Neuronal stem cell (in vitro differentiated cells): ENCODE measurements around the gene RANBP10.

Source experiments
- DNase-seq: peaks from one replicate; pipeline ENCODE4 v3.0.0-alpha.2; 2013; ENCODE audit warnings: low spot score
- H2AFZ ChIP-seq: one replicate; pipeline ENCODE4 v1.6.1; 2013; ENCODE audit warnings: mild to moderate bottlenecking, low read length, inconsistent platforms
- H2AK5ac ChIP-seq: 2 replicates; pipeline ENCODE4 v1.6.1; 2013; ENCODE audit warnings: low read depth, mild to moderate bottlenecking, inconsistent platforms, low read length, moderate library complexity, mixed read lengths
- H2BK120ac ChIP-seq: 2 replicates; pipeline ENCODE4 v1.6.1; 2013; ENCODE audit warnings: low read depth, mild to moderate bottlenecking, inconsistent platforms, low read length, moderate library complexity, mixed read lengths
- H2BK12ac ChIP-seq: one replicate; pipeline ENCODE4 v1.6.1; 2013; ENCODE audit warnings: low read length, inconsistent platforms
- H2BK15ac ChIP-seq: 2 replicates; pipeline ENCODE4 v1.6.1; 2013; ENCODE audit warnings: mild to moderate bottlenecking, low read length, inconsistent platforms, mixed read lengths
- H2BK5ac ChIP-seq: one replicate; pipeline ENCODE4 v1.6.1; 2013; ENCODE audit warnings: inconsistent platforms, mild to moderate bottlenecking, low read length, moderate library complexity
- H3K14ac ChIP-seq: one replicate; pipeline ENCODE4 v1.6.1; 2013; ENCODE audit warnings: low read length, inconsistent platforms
- H3K18ac ChIP-seq: 2 replicates; pipeline ENCODE4 v1.6.1; 2013; ENCODE audit warnings: low read length, inconsistent platforms
- H3K23ac ChIP-seq: 2 replicates; pipeline ENCODE4 v1.6.1; 2013; ENCODE audit warnings: low read depth, mild to moderate bottlenecking, mixed read lengths, low read length, inconsistent platforms; ENCODE audit not compliant: poor library complexity
- H3K27ac ChIP-seq: replicated peaks from 3 replicates; pipeline ENCODE4 v1.5.1; 2013; ENCODE audit warnings: low read length, inconsistent platforms
- H3K27me3 ChIP-seq, 3 experiments: 2 replicates each; pipeline ENCODE4 v1.6.1; 2013; ENCODE audit warnings: low read length in 3 of 3, mild to moderate bottlenecking in 2 of 3, inconsistent platforms in 1 of 3, low read depth in 1 of 3, mixed read lengths in 1 of 3, moderate library complexity in 1 of 3; ENCODE audit not compliant: control insufficient read depth in 3 of 3, insufficient read depth in 3 of 3
- H3K36me3 ChIP-seq, 2 donors: replicated peaks in 1 of 2; 2 replicates each; pipeline ENCODE4 v1.6.1; 2013; ENCODE audit warnings: low read length in 2 of 2; ENCODE audit not compliant: control insufficient read depth in 2 of 2, insufficient read depth in 2 of 2
- H3K4ac ChIP-seq: 2 replicates; pipeline ENCODE4 v1.6.1; 2013; ENCODE audit warnings: inconsistent platforms, mild to moderate bottlenecking, low read length, moderate library complexity
- H3K4me1 ChIP-seq, 2 donors: 1 replicate in 1 of 2; 2 replicates in 1 of 2; pipeline ENCODE4 v1.6.1; 2013; ENCODE audit warnings: low read length in 2 of 2, low read depth in 1 of 2; ENCODE audit not compliant: control insufficient read depth in 2 of 2, insufficient read depth in 1 of 2
- H3K4me2 ChIP-seq: one replicate; pipeline ENCODE4 v1.6.1; 2013; ENCODE audit warnings: mild to moderate bottlenecking, low read length, inconsistent platforms; ENCODE audit not compliant: insufficient read depth, poor library complexity, severe bottlenecking
- H3K4me3 ChIP-seq, 2 donors: 2 replicates each; pipeline ENCODE4 v1.5.1; 2013; ENCODE audit warnings: low read length in 2 of 2, mild to moderate bottlenecking in 2 of 2, inconsistent platforms in 1 of 2, moderate library complexity in 1 of 2
- H3K79me1 ChIP-seq: one replicate; pipeline ENCODE4 v1.6.1; 2013; ENCODE audit warnings: low read depth, mild to moderate bottlenecking, inconsistent platforms, low read length, moderate library complexity
- H3K9ac ChIP-seq: one replicate; pipeline ENCODE4 v1.6.1; 2013; ENCODE audit warnings: mild to moderate bottlenecking, low read depth, low read length, inconsistent platforms; ENCODE audit not compliant: poor library complexity
- H3K9me3 ChIP-seq, 2 donors: replicated peaks in 1 of 2; 2 replicates each; pipeline versions ENCODE3 to v1.6.1; 2013; ENCODE audit warnings: low read length in 2 of 2, mild to moderate bottlenecking in 2 of 2, inconsistent platforms in 1 of 2, low read depth in 1 of 2, mixed read lengths in 1 of 2, moderate library complexity in 1 of 2; ENCODE audit not compliant: control insufficient read depth in 2 of 2, insufficient read depth in 1 of 2
- H4K8ac ChIP-seq: one replicate; pipeline ENCODE4 v1.6.1; 2013; ENCODE audit warnings: low read depth, mild to moderate bottlenecking, inconsistent platforms, low read length, moderate library complexity
- H4K91ac ChIP-seq: one replicate; pipeline ENCODE4 v1.6.1; 2013; ENCODE audit warnings: low read length, low read depth, mild to moderate bottlenecking, inconsistent platforms; ENCODE audit not compliant: poor library complexity
- WGBS, 2 donors: extraction: QIAGEN DNeasy Blood & Tissue Kit; methylation state at CpG; one replicate each; pipeline ENCODE4 v1.1.7; 2013; ENCODE audit warnings: missing lambda C conversion rate in 2 of 2, mixed read lengths in 1 of 2; ENCODE audit not compliant: insufficient read length in 2 of 2, insufficient replicate concordance in 1 of 2; ENCODE audit errors: extremely low coverage in 2 of 2; 5-methylcytosine and 5-hydroxymethylcytosine counted together

Gene RANBP10

GRCh38 chr16:67736858-67737257, 69.5 kb downstream of the RANBP10 start:
- H3K27me3 ChIP-seq = no peaks in the 10 kb centered on the region
- H2BK12ac ChIP-seq = no peak overlapping the region
- no peak overlapping the region for H4K91ac ChIP-seq
- no peak overlapping the region for H3K18ac ChIP-seq
- no peak overlapping the region for H4K8ac ChIP-seq
- H3K4me2 ChIP-seq = no peak overlapping the region
- H3K9me3 ChIP-seq = no peaks in the 10 kb centered on the region
- no CpG with 5 or more reads among the region's 4 CpGs for WGBS, 2 donors
- no peak overlapping the region for H2AK5ac ChIP-seq
- no peak overlapping the region for H3K4me3 ChIP-seq
- no peak overlapping the region for H3K27ac ChIP-seq
- H3K4ac ChIP-seq = no peak overlapping the region
- no peak overlapping the region for H3K9ac ChIP-seq
- H2BK15ac ChIP-seq = no peak overlapping the region
- H2AFZ ChIP-seq = no peak overlapping the region
- H3K23ac ChIP-seq = no peak overlapping the region
- H3K79me1 ChIP-seq = no peaks in the 10 kb centered on the region
- H3K4me1 ChIP-seq = no peaks in the 10 kb centered on the region
- H2BK5ac ChIP-seq = no peak overlapping the region
- no peak overlapping the region for H3K14ac ChIP-seq
- no peak for DNase-seq
- peaks cover 16 to 57% of the 10 kb centered on the region in 2 donors for H3K36me3 ChIP-seq
- no peak overlapping the region for H2BK120ac ChIP-seq

- Histone ChIP-seq H2AFZ (no peak overlapping the region), H3K9ac (peak overlapping the region; percentile 30), H4K8ac (no peak overlapping the region), H3K27ac (no peak overlapping the region), H3K18ac (no peak overlapping the region), H2BK15ac (no peak overlapping the region), H3K4ac (no peak overlapping the region), H3K27me3 (no peaks in the 10 kb centered on the region), H3K36me3 (peaks cover 21 to 63% of the 10 kb centered on the region in 2 donors), H3K14ac (no peak overlapping the region), H3K79me1 (no peaks in the 10 kb centered on the region), H4K91ac (no peak overlapping the region), H3K4me2 (no peak overlapping the region), H3K4me1 (no peaks in the 10 kb centered on the region), H3K9me3 (no peaks in the 10 kb centered on the region), H2BK5ac (no peak overlapping the region), H2BK120ac (no peak overlapping the region), H3K23ac (no peak overlapping the region), H2AK5ac (no peak overlapping the region), H3K4me3 (peak overlapping the region in 1 of 2 donors; percentile 19), H2BK12ac (peak overlapping the region; percentile 5)
- no peak for DNase-seq
- no CpG with 5 or more reads among the region's 9 CpGs for WGBS, 2 donors
Observed at GRCh38 chr16:67734731-67735201, 71.6 kb downstream of the RANBP10 start.

- Histone ChIP-seq H3K4me2 (no peak overlapping the region), H3K9me3 (no peaks in the 10 kb centered on the region), H3K4ac (no peak overlapping the region), H3K27me3 (no peaks in the 10 kb centered on the region), H3K79me1 (no peaks in the 10 kb centered on the region), H3K9ac (no peak overlapping the region), H4K8ac (no peak overlapping the region), H4K91ac (no peak overlapping the region), H3K14ac (no peak overlapping the region), H2AK5ac (no peak overlapping the region), H3K27ac (no peak overlapping the region), H2AFZ (no peak overlapping the region), H2BK5ac (no peak overlapping the region), H2BK12ac (no peak overlapping the region), H3K4me1 (no peaks in the 10 kb centered on the region), H3K23ac (no peak overlapping the region), H2BK120ac (no peak overlapping the region), H2BK15ac (no peak overlapping the region), H3K36me3 (peaks cover 30 to 63% of the 10 kb centered on the region in 2 donors), H3K18ac (no peak overlapping the region), H3K4me3 (no peak overlapping the region)
- no CpG with 5 or more reads among the region's 5 CpGs for WGBS, 2 donors
- no peak for DNase-seq
Observed at GRCh38 chr16:67733734-67734470, 72.5 kb downstream of the RANBP10 start.

- no peak overlapping the region for H3K18ac ChIP-seq
- H2BK120ac ChIP-seq = no peak overlapping the region
- H2BK5ac ChIP-seq = no peak overlapping the region
- WGBS, 2 donors = no CpG with 5 or more reads among the region's 4 CpGs
- no peak for DNase-seq
- no peak overlapping the region for H3K4me2 ChIP-seq
- no peak overlapping the region for H2AFZ ChIP-seq
- H4K8ac ChIP-seq = no peak overlapping the region
- no peaks in the 10 kb centered on the region for H3K9me3 ChIP-seq
- peaks cover 40 to 77% of the 10 kb centered on the region in 2 donors for H3K36me3 ChIP-seq
- no peak overlapping the region for H3K23ac ChIP-seq
- no peak overlapping the region for H3K14ac ChIP-seq
- H4K91ac ChIP-seq = no peak overlapping the region
- H3K27me3 ChIP-seq = no peaks in the 10 kb centered on the region
- no peak overlapping the region for H2AK5ac ChIP-seq
- H3K27ac ChIP-seq = no peak overlapping the region
- no peak overlapping the region for H2BK15ac ChIP-seq
- no peak overlapping the region for H3K9ac ChIP-seq
- no peaks in the 10 kb centered on the region for H3K4me1 ChIP-seq
- H3K79me1 ChIP-seq = no peaks in the 10 kb centered on the region
- H3K4me3 ChIP-seq = peak overlapping the region in 1 of 2 donors; percentile 2
- no peak overlapping the region for H2BK12ac ChIP-seq
- H3K4ac ChIP-seq = no peak overlapping the region
Observed at GRCh38 chr16:67731753-67732095, 74.6 kb downstream of the RANBP10 start.
